Loucy (cell line): ENCODE data around the gene GMPR2.

Experiments
- CTCF ChIP-seq: fragments of 200-600 bp; sonication (generic); conservative IDR thresholded peaks from 2 replicates; pipeline ENCODE4 v1.5.1; 2014; ENCODE audit warnings: mild to moderate bottlenecking, antibody characterized with exemption, low read length
- EZH2phosphoT487 ChIP-seq: fragments of 200-600 bp; IDR thresholded peaks from 2 replicates; pipeline ENCODE4 v1.6.1; 2018; ENCODE audit warnings: antibody characterized with exemption, mild to moderate bottlenecking, moderate library complexity, borderline replicate concordance

GRCh38 chr14:24264298-24264697 is 31.6 kb downstream of the GMPR2 start:
- no peak for TF ChIP-seq CTCF
- no peak for TF ChIP-seq EZH2phosphoT487
